ENCODE results near the gene BCL2L13. TPM values are rescaled to one million over a fixed set of nuclear protein-coding genes. Genes with fewer than 3 reads are reported as not detected.

BCL2L13 gene
- total RNA-seq, 1 experiment from 2014 or later, result 44.0 TPM

DNA sequence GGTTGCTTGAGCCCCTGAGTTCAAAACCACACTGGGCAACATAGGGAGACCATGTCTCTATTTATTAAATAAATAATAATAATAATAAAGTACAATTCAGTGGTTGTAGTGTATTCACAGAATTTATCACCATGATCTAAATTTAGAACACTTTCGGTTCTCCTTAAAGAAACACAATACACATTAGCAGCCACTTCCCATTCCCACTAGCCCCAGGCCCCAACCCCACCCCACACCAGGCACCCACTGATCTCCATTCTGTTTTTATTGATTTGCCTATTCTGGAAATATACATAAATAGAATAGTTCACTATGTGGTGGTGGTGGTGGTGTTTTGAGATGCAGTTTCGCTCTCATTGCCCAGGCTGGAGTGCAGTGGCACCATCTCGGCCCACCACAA is 45.7 kb downstream of the BCL2L13 start:
- Histone ChIP-seq H3K9me3 (ENCODE audit: control insufficient read depth, insufficient read depth, low read depth, low read length) (no peaks in the 10 kb centered on the region), H3K4me3 (ENCODE audit: low read depth in 2 of 2, low read length in 2 of 2) (no peak overlapping the region), H3K27me3 (ENCODE audit: control insufficient read depth, insufficient read depth, low read length) (no peaks in the 10 kb centered on the region), H3K36me3 (ENCODE audit: control insufficient read depth, insufficient read depth, low read length) (peaks cover 3% of the 10 kb centered on the region; the same call in 1 of the 2 replicates), H3K4me1 (ENCODE audit: control insufficient read depth, insufficient read depth, low read length) (no peaks in the 10 kb centered on the region), H3K27ac (ENCODE audit: low read length) (no peak overlapping the region)
- ChIA-PET POLR2A (no interaction called here), CTCF (no interaction called here)
- no TSS peak for BruUV-seq (replicated peaks)
- intact Hi-C loops (cut with micrococcal nuclease; ENCODE audit: unreplicated experiment) (no loop called here), in situ Hi-C loops (cut with HindIII; ENCODE audit: low pct_unique_long_range_greater_than_20kb, low sequenced_read_pairs) (no loop called here)
- TF ChIP-seq POLR2AphosphoS5 (IDR thresholded peaks at IDR 0.05; ENCODE audit: low read depth, low read length), result no peak
- no peak for TF ChIP-seq REST (IDR thresholded peaks at IDR 0.05; ENCODE audit: insufficient read depth in 1 of 2, low read depth in 2 of 2, low read length in 1 of 2)
- no peak for TF ChIP-seq SIN3A (IDR thresholded peaks at IDR 0.05; ENCODE audit: borderline replicate concordance, insufficient read depth, low read depth, low read length)
- TF ChIP-seq TCF7L2 (IDR thresholded peaks at IDR 0.05; ENCODE audit: low read depth, low read length), result no peak
- TF ChIP-seq, protein P1, sequence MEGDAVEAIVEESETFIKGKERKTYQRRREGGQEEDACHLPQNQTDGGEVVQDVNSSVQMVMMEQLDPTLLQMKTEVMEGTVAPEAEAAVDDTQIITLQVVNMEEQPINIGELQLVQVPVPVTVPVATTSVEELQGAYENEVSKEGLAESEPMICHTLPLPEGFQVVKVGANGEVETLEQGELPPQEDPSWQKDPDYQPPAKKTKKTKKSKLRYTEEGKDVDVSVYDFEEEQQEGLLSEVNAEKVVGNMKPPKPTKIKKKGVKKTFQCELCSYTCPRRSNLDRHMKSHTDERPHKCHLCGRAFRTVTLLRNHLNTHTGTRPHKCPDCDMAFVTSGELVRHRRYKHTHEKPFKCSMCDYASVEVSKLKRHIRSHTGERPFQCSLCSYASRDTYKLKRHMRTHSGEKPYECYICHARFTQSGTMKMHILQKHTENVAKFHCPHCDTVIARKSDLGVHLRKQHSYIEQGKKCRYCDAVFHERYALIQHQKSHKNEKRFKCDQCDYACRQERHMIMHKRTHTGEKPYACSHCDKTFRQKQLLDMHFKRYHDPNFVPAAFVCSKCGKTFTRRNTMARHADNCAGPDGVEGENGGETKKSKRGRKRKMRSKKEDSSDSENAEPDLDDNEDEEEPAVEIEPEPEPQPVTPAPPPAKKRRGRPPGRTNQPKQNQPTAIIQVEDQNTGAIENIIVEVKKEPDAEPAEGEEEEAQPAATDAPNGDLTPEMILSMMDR (IDR thresholded peaks at IDR 0.05), result no peak
- no peak for DNase-seq (ENCODE audit: low read depth, low spot score)
- ATAC-seq, result no peak

- Histone ChIP-seq H3K27me3 (ENCODE audit: control insufficient read depth, insufficient read depth, low read length) (no peaks in the 10 kb centered on the region), H3K4me1 (ENCODE audit: control insufficient read depth, insufficient read depth, low read length) (no peaks in the 10 kb centered on the region), H3K9me3 (ENCODE audit: control insufficient read depth, insufficient read depth, low read depth, low read length) (no peaks in the 10 kb centered on the region), H3K27ac (ENCODE audit: low read length) (no peak overlapping the region), H3K4me3 (ENCODE audit: low read depth in 2 of 2, low read length in 2 of 2) (no peak overlapping the region), H3K36me3 (ENCODE audit: control insufficient read depth, insufficient read depth, low read length) (peaks cover 3% of the 10 kb centered on the region; the same call in 1 of the 2 replicates)
- TF ChIP-seq, protein P1 (IDR thresholded peaks at IDR 0.05), result no peak
- TF ChIP-seq SIN3A (IDR thresholded peaks at IDR 0.05; ENCODE audit: borderline replicate concordance, insufficient read depth, low read depth, low read length) (no peak), POLR2AphosphoS5 (IDR thresholded peaks at IDR 0.05; ENCODE audit: low read depth, low read length) (no peak), REST (IDR thresholded peaks at IDR 0.05; ENCODE audit: insufficient read depth in 1 of 2, low read depth in 2 of 2, low read length in 1 of 2) (no peak), TCF7L2 (IDR thresholded peaks at IDR 0.05; ENCODE audit: low read depth, low read length) (no peak)
- intact Hi-C loops (cut with micrococcal nuclease; ENCODE audit: unreplicated experiment) (no loop called here), in situ Hi-C loops (cut with HindIII; ENCODE audit: low pct_unique_long_range_greater_than_20kb, low sequenced_read_pairs) (no loop called here)
- BruUV-seq (replicated peaks), result no TSS peak
- CTCF ChIA-PET, result interaction anchor here (0.5 kb wide), 1 partner anchor 50 kb away, joined by 3 read pairs; no protein-coding TSS in a partner anchor
- DNase-seq (ENCODE audit: low read depth, low spot score) (no peak), ATAC-seq (no peak)
- POLR2A ChIA-PET, result no interaction called here
Measured at GRCh38 chr22:17692841-17693240, 54.3 kb downstream of the BCL2L13 start.
